Measurements from ENCODE around the gene AGXT2.

AGXT2 gene

GRCh38 chr5:35047785-35048404, at the start of gene AGXT2:
Gene AGXT2, minus strand, starts transcription at chr5:35047949. Its CDS starts 57 bp downstream, at chr5:35047892.
- no peak for DNase-seq

DNA sequence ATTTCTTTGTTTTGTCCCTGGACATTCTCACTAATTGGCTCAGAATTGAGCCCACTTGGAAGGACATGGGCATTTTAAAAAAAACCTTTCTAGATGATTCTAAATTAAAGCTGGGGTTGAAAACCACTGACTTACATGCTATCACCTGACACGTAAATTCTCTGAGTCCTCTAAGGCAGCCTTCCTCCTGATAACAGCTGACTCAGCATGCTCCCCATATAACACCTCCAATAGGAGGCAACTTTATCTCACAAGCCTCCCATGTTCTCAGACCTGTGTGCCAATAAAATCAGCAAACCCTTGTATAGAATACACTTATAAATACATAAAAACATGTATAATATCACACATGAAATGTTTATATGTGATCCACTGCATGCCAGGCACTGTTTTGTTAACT, 49.2 kb upstream of the AGXT2 start:
- no peak for DNase-seq

DNA sequence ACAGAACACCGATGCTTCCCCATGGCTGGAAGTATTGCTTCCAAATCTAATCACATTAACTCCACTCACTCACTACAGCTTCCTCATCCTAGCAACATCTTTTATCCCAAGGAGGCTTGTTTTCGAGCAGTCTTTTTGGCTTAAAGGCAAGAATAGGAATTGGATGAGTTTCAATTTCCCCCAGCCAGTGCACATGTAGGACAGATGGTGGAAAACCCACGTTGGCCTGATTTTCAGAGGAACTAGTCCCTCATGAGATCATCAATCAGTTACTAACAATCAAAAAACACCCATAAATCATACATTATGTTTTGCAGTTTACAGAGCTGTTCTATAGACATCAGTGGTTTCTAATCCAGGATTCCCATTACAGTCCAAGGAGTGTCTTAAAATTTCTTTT, 48.5 kb upstream of the AGXT2 start:
- DNase-seq: no peak

- DNase-seq: no peak
Observed at GRCh38 chr5:35095366-35095765, 47.6 kb upstream of the AGXT2 start.

GRCh38 chr5:35094948-35095347, 47.2 kb upstream of the AGXT2 start:
- DNase-seq: no peak

GRCh38 chr5:35092703-35093102, 45.0 kb upstream of the AGXT2 start:
- DNase-seq: no peak

DNA sequence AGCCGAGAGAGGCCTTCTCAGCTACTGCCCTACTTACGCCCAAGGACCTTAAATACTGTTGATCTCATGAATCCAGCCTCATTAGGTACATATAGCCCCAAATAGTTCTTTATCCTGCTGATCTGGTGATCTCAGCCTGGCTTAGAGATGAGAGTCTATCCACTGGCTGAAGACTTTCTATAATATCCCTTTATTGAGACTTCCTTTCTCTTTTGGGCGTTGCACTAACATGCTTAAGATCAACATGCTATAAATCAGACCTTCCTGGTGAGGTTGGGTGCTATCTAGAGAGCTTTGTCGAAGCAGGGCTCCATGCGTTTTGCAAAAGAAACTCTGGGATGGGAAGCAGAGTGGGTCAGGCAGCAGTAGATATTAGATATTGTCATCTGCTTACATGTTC, 44.0 kb upstream of the AGXT2 start:
- DNase-seq: no peak

- DNase-seq: peak; percentile 63 to 64
Observed at GRCh38 chr5:35089334-35090314, 41.9 kb upstream of the AGXT2 start.

DNA sequence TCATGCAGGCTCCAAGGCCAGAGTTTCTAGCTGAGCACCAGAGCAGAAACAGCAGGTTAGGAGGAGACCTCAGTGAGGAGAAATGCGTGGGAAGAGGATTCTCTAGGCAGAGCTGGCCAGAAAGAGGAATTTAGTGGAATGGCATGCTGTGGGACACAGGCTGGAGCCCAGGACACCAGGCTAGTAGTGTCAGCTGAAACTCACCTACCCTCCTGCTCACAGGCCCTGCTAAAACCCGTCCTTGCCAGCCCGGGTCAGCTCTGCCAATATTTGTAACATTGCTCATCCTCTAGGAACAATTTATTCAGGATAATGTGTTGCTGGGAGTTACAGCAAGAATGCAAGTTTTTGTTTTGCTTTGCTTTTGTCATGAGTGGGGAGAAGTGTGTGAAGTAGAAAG, 40.2 kb upstream of the AGXT2 start:
- DNase-seq: no peak

DNA sequence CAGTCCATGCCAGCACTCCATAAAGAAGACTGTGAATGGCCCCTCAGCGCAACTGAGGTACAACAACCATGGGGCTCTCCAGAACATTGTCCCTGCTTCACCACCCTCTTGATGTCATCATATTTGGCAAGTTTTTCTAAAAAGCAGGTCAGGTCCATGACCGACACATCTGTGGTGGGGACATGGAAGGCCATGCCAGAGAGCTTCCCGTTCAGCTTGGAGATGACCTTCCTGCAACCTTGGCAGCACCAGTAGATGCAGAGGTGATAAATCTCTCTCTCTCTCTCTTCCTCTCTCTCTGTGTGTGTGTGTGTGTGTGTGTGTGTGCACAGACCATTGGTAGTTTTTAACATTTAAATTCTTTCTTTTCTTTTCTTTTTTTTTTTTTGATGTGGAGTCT, 35.4 kb upstream of the AGXT2 start:
- no peak for DNase-seq

DNA sequence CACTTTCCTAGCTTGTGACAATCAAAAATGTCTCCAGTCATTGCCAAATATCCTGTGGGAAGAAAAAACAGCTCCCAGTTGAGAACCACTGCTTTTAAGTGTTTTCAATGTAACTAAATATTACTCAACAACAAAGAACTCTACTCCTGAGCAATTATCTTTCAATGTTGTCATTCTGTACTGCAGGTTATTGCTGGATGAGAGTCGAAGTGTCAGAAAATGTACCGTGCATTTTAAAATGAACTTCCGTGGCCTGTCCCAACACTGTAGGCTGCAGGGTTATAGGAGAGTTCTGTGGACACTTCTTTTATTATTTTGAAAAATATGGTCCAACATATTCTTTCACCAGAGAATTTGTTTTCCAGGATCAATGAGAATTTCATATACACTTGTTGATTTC, 34.8 kb upstream of the AGXT2 start:
- no peak for DNase-seq

GRCh38 chr5:35081134-35081533, 33.4 kb upstream of the AGXT2 start:
- no peak for DNase-seq

- DNase-seq: no peak
Observed at GRCh38 chr5:35073160-35073559, 25.4 kb upstream of the AGXT2 start.

DNA sequence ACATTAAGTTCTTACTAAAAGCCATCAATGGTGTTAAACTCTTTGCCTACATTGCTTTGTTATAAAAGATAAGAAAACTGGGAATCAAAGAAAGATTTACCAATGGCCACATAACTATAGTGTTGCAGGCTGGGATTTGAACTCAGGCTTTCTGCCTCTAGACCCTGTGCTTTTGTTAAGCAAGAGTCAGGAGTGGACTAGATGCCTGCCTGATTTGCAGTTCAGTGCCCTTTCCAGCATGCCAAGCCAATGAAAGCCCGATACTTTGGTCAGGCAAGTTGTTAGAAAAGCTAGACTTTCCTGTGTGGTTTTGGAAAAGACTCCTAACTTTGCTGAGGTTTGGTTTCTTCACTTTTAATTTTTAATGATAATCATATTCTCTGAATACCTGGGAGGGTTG, 21.4 kb upstream of the AGXT2 start:
- DNase-seq: no peak

- DNase-seq: no peak
Observed at GRCh38 chr5:35067985-35068384, 20.2 kb upstream of the AGXT2 start.

DNA sequence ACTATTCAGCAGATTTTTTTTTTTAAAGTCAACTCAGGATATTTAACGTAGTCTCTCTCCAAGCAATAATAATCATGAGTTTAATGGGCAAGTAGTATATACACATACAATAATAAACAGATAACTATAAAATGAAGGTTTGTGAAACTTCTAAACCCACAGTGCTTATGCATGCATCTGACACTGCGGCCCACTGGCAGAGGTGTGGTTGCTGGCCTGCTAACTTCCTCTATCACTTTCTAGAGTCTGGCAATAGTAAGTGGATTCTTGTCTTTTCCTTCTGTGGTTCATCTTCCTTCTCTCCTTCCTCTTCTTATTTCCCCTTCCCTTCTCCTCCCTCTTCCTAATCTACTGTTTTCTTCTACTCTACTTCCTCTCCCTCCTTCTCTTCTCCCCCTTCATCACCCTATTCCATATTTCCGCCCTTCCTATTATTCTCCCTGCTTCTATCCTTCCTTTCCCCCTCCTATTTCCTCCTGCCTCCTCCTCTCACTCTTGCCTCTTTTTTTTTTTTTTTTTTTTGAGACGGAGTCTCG, 18.6 kb upstream of the AGXT2 start:
- no peak for DNase-seq

GRCh38 chr5:35063414-35063813, 15.7 kb upstream of the AGXT2 start:
- no peak for DNase-seq

DNA sequence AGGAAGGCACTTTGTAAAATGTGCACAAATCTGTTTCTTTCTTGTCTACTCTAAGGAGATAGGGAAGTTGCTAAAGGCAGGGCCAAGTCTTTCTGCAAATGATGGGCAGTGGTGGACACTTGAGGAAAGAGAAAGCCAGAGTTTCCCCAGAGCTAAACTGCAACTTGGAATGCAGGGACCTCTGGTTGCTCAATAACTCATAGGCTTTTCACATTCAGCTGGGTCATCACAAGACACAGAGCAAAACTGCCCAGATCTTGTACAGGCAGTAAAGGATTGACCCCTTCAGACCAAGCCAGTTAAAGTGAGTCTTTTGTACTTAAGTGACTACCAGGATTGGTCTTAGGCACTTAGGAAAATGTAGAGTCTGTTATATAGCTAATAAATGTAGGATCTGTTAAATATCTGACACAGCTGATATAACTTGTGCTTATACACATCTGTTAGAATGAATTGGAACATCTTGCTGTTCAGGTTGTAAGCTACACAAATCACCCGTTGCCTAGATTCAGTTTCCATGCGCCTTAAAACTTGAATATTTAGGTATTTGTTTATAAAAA, 13.5 kb upstream of the AGXT2 start:
- no peak for DNase-seq

GRCh38 chr5:35060236-35060635, 12.5 kb upstream of the AGXT2 start:
- no peak for DNase-seq

DNA sequence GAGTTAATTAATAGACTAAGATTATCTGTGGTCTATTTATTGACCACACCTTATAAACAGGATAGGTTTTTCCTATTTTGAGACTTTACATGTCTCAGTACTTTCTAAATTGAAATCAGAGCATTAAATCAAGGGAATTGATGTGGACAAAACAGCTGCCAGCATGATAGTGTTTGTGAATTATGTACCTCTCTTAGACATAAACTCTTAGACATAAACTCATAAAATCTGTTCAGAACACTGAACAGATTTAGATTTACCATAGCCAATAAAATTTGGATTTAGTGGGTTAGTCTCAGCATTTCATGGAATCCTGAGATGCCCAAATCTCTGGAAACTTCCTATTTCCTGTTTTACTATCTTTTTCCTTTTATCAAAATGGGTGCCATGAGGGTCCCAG, 11.5 kb upstream of the AGXT2 start:
- DNase-seq: no peak

DNA sequence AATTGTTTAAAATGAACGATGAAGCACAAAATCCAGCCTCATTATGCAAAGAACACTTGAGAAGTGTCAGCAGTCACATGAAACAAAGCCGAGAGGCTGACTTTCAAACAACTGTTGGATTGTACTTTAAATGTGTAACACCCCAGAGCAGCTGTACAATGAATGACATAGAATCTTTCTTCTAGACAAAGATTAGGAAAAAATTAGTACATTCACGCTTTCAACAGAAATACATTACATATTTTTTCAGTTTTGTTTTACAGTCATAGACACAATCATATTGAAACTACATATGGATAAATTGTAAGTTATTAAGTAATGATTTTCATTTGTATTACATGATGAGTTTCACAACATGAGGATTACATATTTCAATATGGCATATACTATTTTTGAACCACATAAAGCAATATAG, 10.6 kb upstream of the AGXT2 start:
- DNase-seq: no peak

DNA sequence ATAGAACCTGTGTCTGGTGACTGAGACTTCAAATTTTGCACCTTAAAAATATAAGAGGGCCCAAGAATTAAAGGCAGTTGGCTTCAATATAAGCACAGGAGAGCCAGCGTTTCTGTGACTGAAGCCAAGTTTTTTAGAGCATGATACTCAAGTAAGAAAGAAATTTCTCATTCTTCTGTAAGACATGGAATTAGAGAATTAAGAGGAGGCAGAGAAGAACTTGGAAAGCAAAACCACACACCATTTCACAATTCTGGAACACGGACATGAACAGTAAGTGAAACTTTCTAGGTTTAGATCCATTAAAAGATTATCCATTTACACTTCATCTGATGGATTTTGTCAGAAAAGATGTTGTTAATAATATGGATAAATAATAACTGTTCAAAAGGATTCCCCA, 8.9 kb upstream of the AGXT2 start:
- DNase-seq: no peak

DNA sequence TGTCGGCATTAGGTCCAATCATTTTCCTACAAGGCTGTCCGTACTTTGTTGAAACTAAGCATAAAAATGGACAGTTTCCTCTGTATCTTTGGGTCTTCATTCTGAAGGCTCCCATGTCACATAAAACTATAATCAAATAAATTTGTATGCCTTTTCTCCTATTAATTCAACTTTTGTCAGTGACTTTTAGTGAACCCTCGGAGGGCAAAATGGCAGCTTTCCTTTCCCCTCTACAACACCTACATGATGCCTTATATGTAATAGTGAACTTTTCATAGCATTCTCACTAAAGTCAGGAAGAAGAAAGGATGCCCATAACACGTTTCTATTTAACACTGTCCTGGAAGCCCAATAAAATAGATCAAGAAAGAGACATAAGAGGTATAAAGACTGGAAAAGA, 5.1 kb upstream of the AGXT2 start:
- no peak for DNase-seq
